Measurements from ENCODE around the gene VAMP8.
"Not testable (repeated sequence)": the region's sequence is repeated elsewhere in the genome, so short reads cannot be mapped to it uniquely, and the experiment has no call there.

The VAMP8 gene

GRCh38 chr2:85600951-85601770 is 23.8 kb downstream of the VAMP8 start:
- DNase-seq, result no peak

GRCh38 chr2:85601771-85602475 is 24.5 kb downstream of the VAMP8 start:
- no peak for DNase-seq

- peak; percentile 97 for DNase-seq
These were observed 25.3 kb downstream of the VAMP8 start, which contains the start of gene TMEM150A for GRCh38 chr2:85602476-85603234. TMEM150A (minus strand) TSS chr2:85602698; CDS start chr2:85601948, 750 bp downstream.

GRCh38 chr2:85604133-85604444 is 26.7 kb downstream of the VAMP8 start:
- not testable (repeated sequence) for DNase-seq

GRCh38 chr2:85604568-85605339 is 27.4 kb downstream of the VAMP8 start:
- DNase-seq, result no peak

GRCh38 chr2:85605406-85606115 is 28.2 kb downstream of the VAMP8 start:
- DNase-seq, result no peak

GRCh38 chr2:85606116-85606455 is 28.7 kb downstream of the VAMP8 start:
- no peak for DNase-seq

- no peak for DNase-seq
These were observed 30.2 kb downstream of the VAMP8 start for GRCh38 chr2:85607268-85608215.

GRCh38 chr2:85611217-85611704 is 33.9 kb downstream of the VAMP8 start:
- DNase-seq, result peak; percentile 33

GRCh38 chr2:85611705-85612587 is 34.6 kb downstream of the VAMP8 start, which contains the start of gene C2orf68:
C2orf68 (minus strand) TSS chr2:85612066; CDS start chr2:85611984, 82 bp downstream.
- peak; percentile 97 for DNase-seq

- DNase-seq, result no peak
These were observed 36.5 kb downstream of the VAMP8 start for GRCh38 chr2:85613717-85614515.

- DNase-seq, result not testable (repeated sequence)
These were observed 37.4 kb downstream of the VAMP8 start for GRCh38 chr2:85614757-85615156.

- DNase-seq, result no peak
These were observed 38.0 kb downstream of the VAMP8 start for GRCh38 chr2:85615413-85615728.

GRCh38 chr2:85617723-85618122 is 40.3 kb downstream of the VAMP8 start:
- DNase-seq, result not testable (repeated sequence)

- DNase-seq, result no peak
These were observed 42.2 kb downstream of the VAMP8 start for GRCh38 chr2:85619617-85620016.

GRCh38 chr2:85621338-85621737 is 44.0 kb downstream of the VAMP8 start:
- DNase-seq, result no peak

- no peak for DNase-seq
These were observed 46.6 kb downstream of the VAMP8 start for GRCh38 chr2:85623991-85624390.

- DNase-seq, result no peak
These were observed 51.3 kb downstream of the VAMP8 start for GRCh38 chr2:85628658-85629057.

- DNase-seq, result no peak
These were observed 53.9 kb downstream of the VAMP8 start for GRCh38 chr2:85631316-85631715.

Measured in hematopoietic multipotent progenitor cell treated with erythropoietin and hydrocortisone succinate and interleukin-3 and kit ligand, for 4 days (in vitro differentiated cells).